NCI-H69 (cell line): ENCODE measurements around the gene ANKRD40.

Experiments
- DNase-seq: peaks from one replicate; lab custom pipeline; 2025; lab: John Stamatoyannopoulos, UW

Gene ANKRD40

DNA sequence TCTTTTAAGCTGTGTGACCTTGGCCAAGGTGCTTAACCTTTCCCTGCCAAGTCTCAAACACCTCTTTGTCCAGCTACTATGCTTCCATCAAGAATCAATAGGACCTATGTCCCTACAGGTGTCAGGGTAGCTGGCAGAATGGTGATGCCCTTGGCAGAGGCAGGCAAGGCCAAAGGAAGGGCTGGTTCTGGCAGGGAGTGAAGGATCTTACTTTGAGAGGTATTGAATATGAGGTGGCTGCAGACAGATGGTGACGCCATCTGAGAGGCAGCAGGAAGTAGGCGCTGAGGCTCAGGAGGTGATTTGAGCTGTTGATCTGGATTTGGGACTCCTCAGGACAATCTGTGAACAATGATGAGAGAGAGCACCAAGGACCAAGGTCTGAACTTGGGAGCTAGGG lies 60.5 kb downstream of the ANKRD40 start:
- no peak for DNase-seq

DNA sequence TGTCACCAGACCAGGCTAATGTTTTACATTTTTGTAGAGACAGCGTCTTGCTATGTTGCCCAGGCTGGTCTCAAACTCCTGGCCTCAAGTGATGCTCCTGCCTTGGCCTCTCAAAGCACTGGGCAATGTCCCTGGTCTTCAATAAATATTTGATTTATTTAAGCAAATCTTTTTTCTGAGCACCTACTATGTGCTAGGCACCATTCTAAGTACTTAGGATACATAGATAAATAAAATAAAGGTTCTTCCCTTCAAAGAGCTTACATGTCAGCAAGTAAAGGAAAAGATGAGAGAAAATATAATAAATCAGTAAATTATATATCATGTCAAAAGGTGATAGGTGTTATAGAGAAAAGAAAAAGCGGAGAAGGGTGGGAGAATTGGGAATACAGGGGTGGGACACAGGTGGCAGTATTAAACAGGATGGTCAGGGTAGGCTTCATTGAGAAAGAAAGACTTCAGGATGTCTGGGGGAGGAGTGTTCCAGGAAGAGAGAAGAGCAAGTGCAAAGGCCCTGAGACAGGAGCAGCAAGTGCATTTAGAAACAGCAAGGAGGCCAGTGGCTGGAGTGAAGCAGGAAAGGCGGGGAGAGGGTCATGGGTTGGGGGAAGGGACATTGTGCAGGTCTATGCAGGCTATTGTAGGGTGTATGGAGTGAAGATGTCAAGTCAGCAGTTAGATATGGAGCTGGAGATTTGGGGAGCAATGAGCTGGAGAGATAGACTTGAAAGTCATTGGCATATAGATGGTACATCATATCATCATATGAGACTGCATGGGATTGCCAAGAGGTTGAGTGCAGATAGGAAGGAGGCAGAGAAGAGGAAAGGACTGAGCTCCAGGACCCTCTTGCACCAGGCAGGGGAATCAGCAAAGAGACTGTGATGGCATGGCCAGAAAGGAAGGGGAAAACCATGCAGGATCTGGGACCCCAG lies 61.7 kb downstream of the ANKRD40 start:
- no peak for DNase-seq
